PFSK-1 (cell line): ENCODE measurements around the gene NGFR.
A peak's percentile ranks its signal among the peaks of the same experiment; 100 is the strongest.

Experiments
- FOXP2 ChIP-seq: optimal IDR thresholded peaks from 2 replicates; pipeline ENCODE3; 2011; ENCODE audit warnings: borderline replicate concordance, control low read depth, inconsistent platforms; ENCODE audit not compliant: insufficient read depth; ENCODE audit errors: extremely low read length, extremely low read depth
- POLR2AphosphoS5 ChIP-seq: IDR thresholded peaks from 2 replicates; pipeline ENCODE4 v1.6.1; 2012; ENCODE audit warnings: low read depth, mild to moderate bottlenecking, control low read depth, low read length, moderate library complexity
- SIN3A ChIP-seq: IDR thresholded peaks from 2 replicates; pipeline ENCODE4 v1.6.1; 2012; ENCODE audit warnings: mild to moderate bottlenecking, low read length, moderate library complexity, borderline replicate concordance; ENCODE audit not compliant: insufficient read depth
- TAF1 ChIP-seq: IDR thresholded peaks from 2 replicates; pipeline ENCODE4 v1.6.1; 2012; ENCODE audit warnings: low read length, control low read depth, borderline replicate concordance; ENCODE audit not compliant: insufficient read depth
- TF ChIP-seq, protein P1 (sequence below), 2 experiments: IDR thresholded peaks; 2 replicates each; pipeline versions ENCODE4 v1.6.1 to v1.8.0; 2011 to 2012; ENCODE audit warnings: low read depth in 2 of 2, low read length in 2 of 2, control low read depth in 1 of 2, inconsistent platforms in 1 of 2, mild to moderate bottlenecking in 1 of 2, moderate library complexity in 1 of 2; ENCODE audit not compliant: insufficient read depth in 1 of 2

Gene NGFR

DNA sequence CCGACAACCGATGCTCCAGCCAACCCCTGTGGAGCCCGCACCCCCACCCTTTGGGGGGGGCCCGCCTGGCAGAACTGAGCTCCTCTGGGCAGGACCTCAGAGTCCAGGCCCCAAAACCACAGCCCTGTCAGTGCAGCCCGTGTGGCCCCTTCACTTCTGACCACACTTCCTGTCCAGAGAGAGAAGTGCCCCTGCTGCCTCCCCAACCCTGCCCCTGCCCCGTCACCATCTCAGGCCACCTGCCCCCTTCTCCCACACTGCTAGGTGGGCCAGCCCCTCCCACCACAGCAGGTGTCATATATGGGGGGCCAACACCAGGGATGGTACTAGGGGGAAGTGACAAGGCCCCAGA is 17.9 kb downstream of the NGFR start:
- no peak for TF ChIP-seq TAF1
- TF ChIP-seq, protein P1, sequence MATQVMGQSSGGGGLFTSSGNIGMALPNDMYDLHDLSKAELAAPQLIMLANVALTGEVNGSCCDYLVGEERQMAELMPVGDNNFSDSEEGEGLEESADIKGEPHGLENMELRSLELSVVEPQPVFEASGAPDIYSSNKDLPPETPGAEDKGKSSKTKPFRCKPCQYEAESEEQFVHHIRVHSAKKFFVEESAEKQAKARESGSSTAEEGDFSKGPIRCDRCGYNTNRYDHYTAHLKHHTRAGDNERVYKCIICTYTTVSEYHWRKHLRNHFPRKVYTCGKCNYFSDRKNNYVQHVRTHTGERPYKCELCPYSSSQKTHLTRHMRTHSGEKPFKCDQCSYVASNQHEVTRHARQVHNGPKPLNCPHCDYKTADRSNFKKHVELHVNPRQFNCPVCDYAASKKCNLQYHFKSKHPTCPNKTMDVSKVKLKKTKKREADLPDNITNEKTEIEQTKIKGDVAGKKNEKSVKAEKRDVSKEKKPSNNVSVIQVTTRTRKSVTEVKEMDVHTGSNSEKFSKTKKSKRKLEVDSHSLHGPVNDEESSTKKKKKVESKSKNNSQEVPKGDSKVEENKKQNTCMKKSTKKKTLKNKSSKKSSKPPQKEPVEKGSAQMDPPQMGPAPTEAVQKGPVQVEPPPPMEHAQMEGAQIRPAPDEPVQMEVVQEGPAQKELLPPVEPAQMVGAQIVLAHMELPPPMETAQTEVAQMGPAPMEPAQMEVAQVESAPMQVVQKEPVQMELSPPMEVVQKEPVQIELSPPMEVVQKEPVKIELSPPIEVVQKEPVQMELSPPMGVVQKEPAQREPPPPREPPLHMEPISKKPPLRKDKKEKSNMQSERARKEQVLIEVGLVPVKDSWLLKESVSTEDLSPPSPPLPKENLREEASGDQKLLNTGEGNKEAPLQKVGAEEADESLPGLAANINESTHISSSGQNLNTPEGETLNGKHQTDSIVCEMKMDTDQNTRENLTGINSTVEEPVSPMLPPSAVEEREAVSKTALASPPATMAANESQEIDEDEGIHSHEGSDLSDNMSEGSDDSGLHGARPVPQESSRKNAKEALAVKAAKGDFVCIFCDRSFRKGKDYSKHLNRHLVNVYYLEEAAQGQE (IDR thresholded peaks at IDR 0.05; ENCODE audit: insufficient read depth in 1 of 2, low read depth in 2 of 2, low read length in 2 of 2): no peak
- TF ChIP-seq FOXP2: no peak
- TF ChIP-seq POLR2AphosphoS5: no peak
- TF ChIP-seq SIN3A: no peak

- TF ChIP-seq, protein P1 (IDR thresholded peaks at IDR 0.05; ENCODE audit: insufficient read depth in 1 of 2, low read depth in 2 of 2, low read length in 2 of 2): no peak
Observed at GRCh38 chr17:49513641-49514040, 18.5 kb downstream of the NGFR start.

DNA sequence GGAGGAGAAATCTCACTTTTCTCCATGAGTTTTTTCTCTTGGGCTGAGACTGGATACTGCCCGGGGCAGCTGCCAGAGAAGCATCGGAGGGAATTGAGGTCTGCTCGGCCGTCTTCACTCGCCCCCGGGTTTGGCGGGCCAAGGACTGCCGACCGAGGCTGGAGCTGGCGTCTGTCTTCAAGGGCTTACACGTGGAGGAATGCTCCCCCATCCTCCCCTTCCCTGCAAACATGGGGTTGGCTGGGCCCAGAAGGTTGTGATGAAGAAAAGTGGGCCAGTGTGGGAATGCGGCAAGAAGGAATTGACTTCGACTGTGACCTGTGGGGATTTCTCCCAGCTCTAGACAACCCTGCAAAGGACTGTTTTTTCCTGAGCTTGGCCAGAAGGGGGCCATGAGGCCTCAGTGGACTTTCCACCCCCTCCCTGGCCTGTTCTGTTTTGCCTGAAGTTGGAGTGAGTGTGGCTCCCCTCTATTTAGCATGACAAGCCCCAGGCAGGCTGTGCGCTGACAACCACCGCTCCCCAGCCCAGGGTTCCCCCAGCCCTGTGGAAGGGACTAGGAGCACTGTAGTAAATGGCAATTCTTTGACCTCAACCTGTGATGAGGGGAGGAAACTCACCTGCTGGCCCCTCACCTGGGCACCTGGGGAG is 19.1 kb downstream of the NGFR start:
- TF ChIP-seq TAF1: no peak
- TF ChIP-seq, protein P1 (IDR thresholded peaks at IDR 0.05; ENCODE audit: insufficient read depth in 1 of 2, low read depth in 2 of 2, low read length in 2 of 2): no peak
- TF ChIP-seq SIN3A: no peak
- TF ChIP-seq FOXP2: no peak
- TF ChIP-seq POLR2AphosphoS5: no peak

- TF ChIP-seq TAF1 (0 out of 2 replicates have a peak, but pooled peaks have one; percentile 14), SIN3A (0 out of 2 replicates have a peak, but pooled peaks have one; percentile 49), POLR2AphosphoS5 (peak; percentile 57; the same call in 1 of the 2 replicates), FOXP2 (peak; percentile 47)
- TF ChIP-seq, protein P1 (IDR thresholded peaks at IDR 0.05; ENCODE audit: insufficient read depth in 1 of 2, low read depth in 2 of 2, low read length in 2 of 2): 0 out of 4 replicates have a peak, but pooled peaks of 1 of the 2 experiments have one; percentile 37
Observed at GRCh38 chr17:49515196-49515770, 20.2 kb downstream of the NGFR start.

- no peak for TF ChIP-seq FOXP2
- TF ChIP-seq POLR2AphosphoS5: no peak
- no peak for TF ChIP-seq TAF1
- TF ChIP-seq, protein P1 (IDR thresholded peaks at IDR 0.05; ENCODE audit: insufficient read depth in 1 of 2, low read depth in 2 of 2, low read length in 2 of 2): no peak
- no peak for TF ChIP-seq SIN3A
Observed at GRCh38 chr17:49516180-49516579, 21.1 kb downstream of the NGFR start.
